HG02973 (cell line): ENCODE measurements around the gene CACNG3.

Experiments used
- ATAC-seq: cut with Tn5 transposase; IDR thresholded peaks from one replicate; pipeline ENCODE4 v1.9.1; 2021; ENCODE audit warnings: moderate library complexity; ENCODE audit not compliant: unreplicated experiment

CACNG3 gene

DNA sequence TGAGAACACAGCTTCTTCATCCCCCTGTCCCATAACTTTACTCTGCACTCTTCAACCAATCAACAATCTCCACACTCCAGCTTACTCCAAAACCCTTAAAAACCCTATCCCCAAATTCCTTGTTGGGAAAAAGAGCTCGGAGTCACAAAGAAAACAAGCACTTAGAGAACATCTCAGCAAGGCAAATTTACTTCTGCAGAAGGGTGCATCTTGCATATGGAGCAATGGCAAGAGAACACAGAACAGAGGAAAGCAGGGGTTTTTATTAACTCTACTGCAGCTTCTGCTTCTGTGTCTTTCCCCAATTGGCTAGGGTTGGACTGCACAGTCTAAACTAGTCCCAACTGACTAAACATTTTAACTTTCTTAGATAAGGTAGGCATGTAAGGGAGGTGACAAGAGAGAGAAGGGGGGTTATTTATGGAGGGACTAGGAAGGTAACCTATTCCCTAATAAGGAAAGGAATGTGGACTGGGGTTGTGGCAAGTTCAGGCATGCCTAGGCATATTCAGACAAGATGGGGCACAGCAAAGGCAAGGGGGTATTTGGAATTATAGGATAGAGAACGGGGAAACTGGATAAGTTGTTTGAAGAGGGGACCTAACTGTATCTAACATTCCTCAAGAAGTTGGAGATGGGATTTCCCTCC lies 125.5 kb downstream of the CACNG3 start:
- no peak for ATAC-seq

DNA sequence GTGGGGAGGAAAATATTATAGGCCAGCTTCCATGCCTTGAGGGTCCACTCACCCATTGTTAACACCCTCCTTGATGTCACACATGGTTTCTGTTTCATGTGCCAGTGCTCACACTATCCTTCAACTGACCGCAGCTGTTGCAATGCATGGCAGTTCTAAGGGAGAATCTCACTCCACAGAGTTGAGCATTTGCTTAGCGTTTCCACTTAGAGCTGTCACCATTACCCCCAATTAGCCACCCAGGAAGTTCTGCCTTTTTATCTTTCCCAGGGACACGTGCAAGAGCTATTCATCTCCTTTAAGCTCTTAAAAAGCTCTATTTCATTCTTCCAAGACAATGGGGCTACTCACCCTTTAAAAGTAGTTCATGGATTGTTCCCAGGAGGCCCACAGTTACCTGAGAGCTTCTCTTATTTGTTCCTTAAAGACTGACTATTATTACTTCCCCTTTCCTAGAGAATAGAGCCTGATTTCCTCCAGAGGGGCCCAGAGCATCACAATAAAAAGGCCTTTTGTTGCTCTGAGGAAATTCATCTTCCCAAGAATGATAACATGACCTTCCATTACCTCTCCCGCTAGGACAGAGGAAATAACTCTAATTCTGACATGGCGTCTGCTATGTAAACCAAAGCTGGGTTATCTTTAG lies 126.8 kb downstream of the CACNG3 start:
- ATAC-seq = no peak

DNA sequence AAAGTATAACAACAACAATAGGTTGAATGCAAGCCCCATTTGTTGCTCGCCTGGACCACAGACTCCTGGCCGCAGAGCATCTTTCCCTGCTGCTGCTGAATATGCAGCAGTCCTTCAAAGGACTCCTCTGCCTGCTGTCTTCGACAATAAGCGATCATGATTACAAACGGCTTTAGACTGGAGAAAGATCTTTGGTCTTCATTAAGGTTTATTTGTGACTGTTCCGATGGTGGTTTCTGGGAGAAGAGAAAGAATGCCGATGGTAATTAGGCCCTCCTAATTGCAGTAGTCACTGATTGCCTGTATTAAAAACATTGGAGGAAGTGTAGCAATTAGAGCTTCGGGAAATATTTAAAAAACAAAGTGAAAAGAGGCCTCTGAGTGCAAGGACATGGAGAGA lies 138.2 kb downstream of the CACNG3 start:
- no peak for ATAC-seq

DNA sequence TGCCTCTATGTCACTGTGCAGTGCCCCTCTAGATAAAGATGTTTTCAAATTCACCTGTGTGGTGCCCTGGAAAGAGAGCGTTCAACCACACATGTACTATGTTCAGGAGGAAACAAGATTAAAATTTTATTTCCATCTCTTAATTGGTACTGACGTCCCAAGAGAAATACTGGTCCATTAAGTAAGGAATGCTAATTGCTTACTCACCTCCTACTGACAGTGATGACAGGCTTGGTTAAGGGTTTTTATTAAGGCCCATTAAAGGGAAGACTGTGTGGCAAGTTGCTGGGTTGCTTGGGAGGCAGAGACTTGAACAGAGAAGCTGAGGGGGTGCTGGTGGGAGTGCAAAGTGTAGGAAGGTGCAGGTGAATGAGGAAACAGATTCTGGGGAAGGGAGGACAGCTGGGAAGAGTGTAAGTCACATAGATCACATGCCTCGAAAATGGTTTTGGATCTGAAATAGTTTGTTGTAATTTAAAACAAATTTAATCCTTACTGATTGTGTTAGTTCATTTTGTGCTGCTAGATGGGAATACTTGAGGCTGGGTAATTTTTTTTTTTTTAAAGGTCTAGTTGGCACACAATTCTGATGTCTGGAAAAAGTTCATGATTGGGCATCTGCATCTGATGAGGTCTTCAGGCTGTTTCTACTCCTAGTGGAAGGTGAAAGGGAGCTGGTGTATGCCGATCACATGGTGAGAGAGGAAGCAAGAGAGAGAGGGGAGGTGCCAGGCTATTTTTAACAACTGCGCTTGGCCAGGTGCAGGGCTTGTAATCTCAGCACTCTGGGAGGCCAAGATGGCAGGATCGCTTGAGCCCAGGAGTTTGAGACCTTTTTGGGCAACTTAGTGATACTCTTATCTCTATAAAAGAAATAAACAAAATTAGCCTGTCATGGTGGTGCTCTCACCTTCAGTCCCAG lies 140.5 kb downstream of the CACNG3 start:
- no peak for ATAC-seq

DNA sequence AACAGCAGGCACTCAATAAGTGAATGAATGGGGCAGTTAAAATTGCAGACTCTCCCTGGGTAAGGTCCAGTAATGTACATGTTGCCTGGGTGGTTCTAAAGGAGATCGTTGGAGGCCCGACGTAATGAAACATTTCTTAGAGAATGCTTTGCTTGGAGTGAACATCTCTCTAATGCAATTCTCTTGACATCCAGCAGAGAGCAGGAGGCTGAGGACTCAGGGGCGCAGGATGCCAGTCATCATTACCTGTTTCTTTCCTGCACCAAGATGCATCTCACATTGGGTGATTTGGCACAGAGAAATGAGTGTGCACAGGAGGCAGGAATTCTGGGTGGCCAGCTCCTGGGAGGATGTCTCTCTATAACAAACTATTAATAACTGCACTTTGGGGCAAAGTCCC lies 152.9 kb downstream of the CACNG3 start:
- ATAC-seq = no peak
